ENCODE data around the gene HOXC9.
A peak's percentile ranks its signal among the peaks of the same experiment; 100 is the strongest.

Gene HOXC9

GRCh38 chr12:54018468-54018984 is 18.6 kb downstream of the HOXC9 start:
- Mint-ChIP-seq H3K36me3 (no peaks in the 10 kb centered on the region), H3K9me3 (no peaks in the 10 kb centered on the region), H3K4me3 (peak overlapping the region; percentile 82), H3K4me1 (peaks cover 26% of the 10 kb centered on the region), H3K27me3 (peaks cover 76% of the 10 kb centered on the region), H3K27ac (peak overlapping the region; percentile 83)
- ATAC-seq, result no peak

GRCh38 chr12:54019091-54019811 is 19.3 kb downstream of the HOXC9 start:
- Mint-ChIP-seq H3K4me3 (no peak overlapping the region), H3K4me1 (peaks cover 26% of the 10 kb centered on the region)

GRCh38 chr12:54019924-54020590 is 20.1 kb downstream of the HOXC9 start:
- ATAC-seq, result no peak
- H3K4me1 Mint-ChIP-seq, result peaks cover 26% of the 10 kb centered on the region
- H3K36me3 Mint-ChIP-seq, result no peaks in the 10 kb centered on the region
- H3K9me3 Mint-ChIP-seq, result no peaks in the 10 kb centered on the region
- peaks cover 72% of the 10 kb centered on the region for H3K27me3 Mint-ChIP-seq
- H3K27ac Mint-ChIP-seq, result no peak overlapping the region
- H3K4me3 Mint-ChIP-seq, result no peak overlapping the region

More at GRCh38 chr12:54019091-54019811, 19.3 kb downstream of the HOXC9 start:
- Mint-ChIP-seq H3K27me3 (peaks cover 76% of the 10 kb centered on the region), H3K36me3 (no peaks in the 10 kb centered on the region), H3K9me3 (no peaks in the 10 kb centered on the region), H3K27ac (no peak overlapping the region)
- no peak for ATAC-seq

GRCh38 chr12:54020591-54021405 is 20.8 kb downstream of the HOXC9 start:
- Mint-ChIP-seq H3K27me3 (peaks cover 72% of the 10 kb centered on the region), H3K9me3 (no peaks in the 10 kb centered on the region), H3K27ac (peak overlapping the region; percentile 46), H3K4me1 (peaks cover 28% of the 10 kb centered on the region), H3K36me3 (no peaks in the 10 kb centered on the region), H3K4me3 (no peak overlapping the region)
- no peak for ATAC-seq

DNA sequence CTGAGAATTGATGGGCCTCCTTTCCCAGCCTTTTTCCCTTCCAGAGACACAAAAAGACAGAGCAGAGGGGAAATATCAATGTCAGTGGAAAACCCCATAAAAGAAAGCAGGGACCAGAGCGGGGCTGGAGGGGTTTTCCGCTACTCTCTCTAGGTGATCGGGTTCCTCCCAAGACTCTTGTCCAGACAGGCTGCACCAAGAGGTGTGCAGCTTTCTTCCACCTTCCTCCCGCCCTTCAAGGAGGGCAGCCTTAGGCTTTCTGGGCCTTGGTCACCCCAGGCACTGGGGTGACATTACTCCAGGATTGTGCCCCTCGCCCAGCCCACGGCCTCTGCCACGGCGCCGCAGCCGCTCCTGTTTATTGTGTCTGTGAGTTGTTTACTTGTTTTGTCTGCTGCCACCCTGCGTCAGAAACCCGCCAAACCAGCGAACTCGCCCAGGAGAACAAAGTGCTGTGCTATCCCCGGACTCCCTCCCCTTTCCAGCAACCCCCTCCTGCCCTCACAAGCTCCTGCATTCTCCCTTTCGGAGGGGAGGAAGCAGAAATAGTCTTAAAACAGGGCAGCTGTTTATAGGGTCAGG is 21.6 kb downstream of the HOXC9 start:
- ATAC-seq, result no peak
- H3K27me3 Mint-ChIP-seq, result peaks cover 79% of the 10 kb centered on the region
- H3K4me1 Mint-ChIP-seq, result peaks cover 33% of the 10 kb centered on the region

DNA sequence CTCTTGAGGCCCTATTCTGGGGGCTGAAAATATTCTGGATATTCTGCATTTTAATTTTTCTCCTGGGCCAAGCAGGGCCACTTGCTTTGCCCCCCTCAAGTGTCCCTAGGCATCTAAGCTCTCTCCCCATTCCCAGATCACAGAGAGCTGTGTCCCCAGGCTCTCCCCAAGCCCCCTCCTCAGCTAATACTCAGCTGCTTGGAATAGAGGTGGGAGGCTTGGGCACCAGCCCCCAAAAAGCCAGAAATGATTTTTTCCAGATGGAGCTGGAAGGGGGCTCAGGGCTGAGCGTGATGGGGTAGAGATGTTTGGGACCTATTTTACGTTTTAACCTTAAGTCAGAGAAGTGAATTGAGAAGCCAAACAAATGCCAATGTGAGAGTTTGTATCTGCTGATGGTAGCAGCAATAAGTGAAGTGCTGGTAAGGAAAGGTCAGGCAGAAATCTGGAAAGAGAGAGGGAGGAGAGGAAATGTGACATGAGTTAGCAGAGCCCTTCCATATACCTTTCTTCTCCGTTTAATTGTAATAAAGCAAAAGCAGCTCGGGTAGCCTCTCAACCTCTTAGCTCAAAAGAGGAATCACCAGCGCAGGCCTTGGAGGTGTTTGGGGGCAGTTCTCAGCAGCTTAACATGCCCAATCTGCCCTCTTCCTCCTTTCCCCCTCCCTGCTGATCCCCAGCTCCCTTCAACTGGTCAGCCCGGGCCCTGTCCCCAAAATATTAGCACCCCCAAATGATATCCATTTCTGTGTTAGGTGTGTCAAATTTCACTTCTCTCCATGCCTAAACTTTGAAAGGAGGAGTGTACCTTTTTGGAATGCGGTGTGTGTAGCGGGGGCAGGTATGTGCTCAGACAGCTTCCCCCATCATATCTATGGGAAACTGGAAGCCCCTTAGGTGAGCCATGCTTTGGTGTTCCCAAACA is 23.3 kb downstream of the HOXC9 start:
- Mint-ChIP-seq H3K4me1 (peaks cover 30% of the 10 kb centered on the region), H3K4me3 (no peak overlapping the region), H3K27ac (no peak overlapping the region), H3K9me3 (no peaks in the 10 kb centered on the region), H3K27me3 (peaks cover 84% of the 10 kb centered on the region), H3K36me3 (no peaks in the 10 kb centered on the region)
- ATAC-seq, result no peak

More for the DNA sequence above, 21.6 kb downstream of the HOXC9 start:
- Mint-ChIP-seq H3K36me3 (no peaks in the 10 kb centered on the region), H3K4me3 (peak overlapping the region; percentile 71), H3K27ac (peak overlapping the region; percentile 46), H3K9me3 (no peaks in the 10 kb centered on the region)

GRCh38 chr12:54024127-54024526 is 24.2 kb downstream of the HOXC9 start:
- H3K27me3 Mint-ChIP-seq, result peaks cover 92% of the 10 kb centered on the region
- no peaks in the 10 kb centered on the region for H3K9me3 Mint-ChIP-seq
- H3K4me1 Mint-ChIP-seq, result peaks cover 28% of the 10 kb centered on the region
- no peak for ATAC-seq
- H3K27ac Mint-ChIP-seq, result no peak overlapping the region
- H3K36me3 Mint-ChIP-seq, result no peaks in the 10 kb centered on the region
- no peak overlapping the region for H3K4me3 Mint-ChIP-seq

DNA sequence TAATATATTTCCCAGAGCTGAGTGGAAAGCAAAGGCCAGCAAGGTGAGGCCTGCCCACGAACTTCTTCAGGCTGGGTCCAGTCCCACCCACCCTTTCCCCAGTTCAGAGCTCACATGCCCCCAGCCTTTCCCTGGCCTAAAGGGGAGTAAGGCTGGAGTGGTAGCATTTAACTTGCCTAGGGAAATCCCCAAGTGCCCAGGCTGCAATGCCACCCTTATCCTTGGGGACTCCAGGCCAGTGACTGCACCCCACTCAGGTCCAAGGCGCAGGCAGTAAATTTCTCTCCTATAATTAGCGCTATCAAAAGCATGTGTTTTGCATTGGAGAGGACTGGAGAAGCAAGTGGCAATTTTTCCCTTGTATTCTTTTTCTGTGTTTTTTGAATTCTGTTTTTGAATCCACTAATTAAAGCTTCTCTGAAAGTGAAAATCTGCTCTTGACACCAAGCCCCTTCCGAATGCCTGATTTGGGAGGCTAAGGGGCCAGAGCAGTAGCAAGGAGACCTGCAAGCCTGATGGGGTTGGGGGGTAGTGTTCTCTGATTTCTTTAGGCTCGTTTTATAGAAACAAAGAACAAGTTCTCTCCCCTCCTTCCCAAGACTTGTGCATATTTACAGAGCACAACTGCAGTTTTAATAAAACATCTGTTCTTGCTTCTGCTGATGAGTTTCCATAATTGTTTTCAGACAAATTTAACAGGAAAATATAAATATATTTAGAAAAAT is 24.8 kb downstream of the HOXC9 start:
- Mint-ChIP-seq H3K36me3 (no peaks in the 10 kb centered on the region), H3K4me3 (no peak overlapping the region), H3K9me3 (no peaks in the 10 kb centered on the region), H3K27ac (no peak overlapping the region), H3K27me3 (peaks cover 93% of the 10 kb centered on the region), H3K4me1 (peaks cover 28% of the 10 kb centered on the region)
- no peak for ATAC-seq

GRCh38 chr12:54025499-54026405 is 25.8 kb downstream of the HOXC9 start:
- Mint-ChIP-seq H3K27ac (no peak overlapping the region), H3K9me3 (no peaks in the 10 kb centered on the region), H3K4me3 (no peak overlapping the region), H3K27me3 (peaks cover 94% of the 10 kb centered on the region), H3K4me1 (peaks cover 28% of the 10 kb centered on the region), H3K36me3 (no peaks in the 10 kb centered on the region)
- no peak for ATAC-seq

GRCh38 chr12:54026640-54027441 is 26.9 kb downstream of the HOXC9 start:
- H3K4me1 Mint-ChIP-seq, result peaks cover 20% of the 10 kb centered on the region
- H3K27ac Mint-ChIP-seq, result no peak overlapping the region
- H3K27me3 Mint-ChIP-seq, result peaks cover 94% of the 10 kb centered on the region
- no peak overlapping the region for H3K4me3 Mint-ChIP-seq
- no peak for ATAC-seq
- H3K9me3 Mint-ChIP-seq, result no peaks in the 10 kb centered on the region
- no peaks in the 10 kb centered on the region for H3K36me3 Mint-ChIP-seq

DNA sequence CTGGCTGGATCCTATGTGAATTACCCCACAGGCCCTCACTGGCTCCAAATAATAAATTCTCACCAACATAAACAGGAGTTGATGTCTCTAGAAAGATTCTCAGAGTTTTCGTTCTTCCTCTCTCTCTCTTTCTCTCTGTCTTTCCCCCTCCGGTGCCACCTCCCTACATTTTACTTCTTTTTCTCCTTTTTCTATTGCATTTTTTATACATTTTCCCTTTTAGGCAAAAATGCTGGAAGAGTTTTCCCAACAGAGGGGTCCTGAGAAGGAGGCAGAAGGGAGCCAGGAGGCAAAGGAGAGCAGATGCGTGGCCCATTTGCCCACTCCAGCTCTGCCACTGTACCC is 27.5 kb downstream of the HOXC9 start:
- no peak overlapping the region for H3K27ac Mint-ChIP-seq
- no peaks in the 10 kb centered on the region for H3K36me3 Mint-ChIP-seq
- no peak overlapping the region for H3K4me3 Mint-ChIP-seq
- H3K4me1 Mint-ChIP-seq, result peaks cover 20% of the 10 kb centered on the region
- peaks cover 94% of the 10 kb centered on the region for H3K27me3 Mint-ChIP-seq
- no peak for ATAC-seq
- H3K9me3 Mint-ChIP-seq, result no peaks in the 10 kb centered on the region

Data from stimulated activated memory B cell treated with anti-CD40 and anti-IgM and Interleukin-4, amounts not matched to agents 10 μg/mL and 1 μg/mL and 100 μg/mL, for 72 hours (primary cell).